GM23338 (cell line): ENCODE results near the gene FBXW8. TPM values are rescaled to one million over a fixed set of nuclear protein-coding genes. Genes with fewer than 3 reads are reported as not detected.

ENCODE experiments used
- ATAC-seq: fragments of 200-7000 bp; cut with Tn5 transposase; 3 replicates; pipeline ENCODE4 v1.9.1; 2020
- DNase-seq: peaks from one replicate; pipeline ENCODE4 v3.0.0-alpha.2; 2015; ENCODE audit warnings: low spot score
- H2AFZ ChIP-seq: fragments of 200-600 bp; sonication (generic); 2 replicates; pipeline ENCODE4 v1.8.0; 2016; ENCODE audit warnings: antibody characterized with exemption, mild to moderate bottlenecking, moderate library complexity
- H3F3A ChIP-seq: fragments of 200-600 bp; sonication (generic); replicated peaks from 2 replicates; pipeline ENCODE4 v1.8.0; 2017; ENCODE audit warnings: antibody characterized with exemption, mixed run types, low read depth
- H3K27ac ChIP-seq: fragments of 200-600 bp; sonication (generic); 2 replicates; pipeline ENCODE4 v1.6.1; 2016; ENCODE audit warnings: low read depth
- H3K27me3 ChIP-seq: fragments of 200-600 bp; sonication (generic); 2 replicates; pipeline ENCODE4 v1.8.0; 2016; ENCODE audit warnings: mild to moderate bottlenecking, mixed run types, moderate library complexity; ENCODE audit not compliant: insufficient read depth
- H3K36me3 ChIP-seq: fragments of 200-600 bp; sonication (generic); 2 replicates; pipeline ENCODE4 v1.8.0; 2016; ENCODE audit warnings: mild to moderate bottlenecking; ENCODE audit not compliant: insufficient read depth
- H3K4me1 ChIP-seq: fragments of 200-600 bp; sonication (generic); 2 replicates; pipeline ENCODE4 v1.8.0; 2016; ENCODE audit warnings: mild to moderate bottlenecking, moderate library complexity; ENCODE audit not compliant: insufficient read depth
- H3K4me2 ChIP-seq: fragments of 200-600 bp; sonication (generic); 2 replicates; pipeline ENCODE4 v1.7.1; 2017; ENCODE audit warnings: mixed run types
- H3K4me3 ChIP-seq: fragments of 200-600 bp; sonication (generic); 2 replicates; pipeline ENCODE4 v1.6.1; 2016; ENCODE audit warnings: mixed run types
- H3K79me2 ChIP-seq: fragments of 200-600 bp; sonication (generic); replicated peaks from 2 replicates; pipeline ENCODE4 v1.8.0; 2017; ENCODE audit warnings: mild to moderate bottlenecking; ENCODE audit not compliant: insufficient read depth
- H3K9me2 ChIP-seq: fragments of 200-600 bp; sonication (generic); 2 replicates; pipeline ENCODE4 v1.8.0; 2017; ENCODE audit not compliant: insufficient read depth
- H4K20me1 ChIP-seq: fragments of 200-600 bp; sonication (generic); replicated peaks from 2 replicates; pipeline ENCODE4 v1.8.0; 2017; ENCODE audit warnings: mild to moderate bottlenecking; ENCODE audit not compliant: insufficient read depth
- H3K27ac Mint-ChIP-seq: 2 replicates; pipeline ENCODE4 v1.8.0; 2020; ENCODE audit warnings: inconsistent platforms, mild to moderate bottlenecking, moderate library complexity, mixed read lengths
- H3K27me3 Mint-ChIP-seq: 3 replicates; pipeline ENCODE4 v1.8.0; 2022; ENCODE audit warnings: low read depth, mild to moderate bottlenecking, moderate library complexity, mixed read lengths, inconsistent platforms; ENCODE audit not compliant: insufficient read depth, poor library complexity
- H3K36me3 Mint-ChIP-seq: 3 replicates; pipeline ENCODE4 v1.8.0; 2021; ENCODE audit warnings: low read depth, mild to moderate bottlenecking, inconsistent platforms, moderate library complexity, mixed read lengths
- H3K4me1 Mint-ChIP-seq: 3 replicates; pipeline ENCODE4 v1.8.0; 2020; ENCODE audit warnings: mild to moderate bottlenecking, inconsistent platforms, mixed read lengths
- H3K4me3 Mint-ChIP-seq: 3 replicates; pipeline ENCODE4 v1.8.0; 2021; ENCODE audit warnings: moderate library complexity, mild to moderate bottlenecking, inconsistent platforms, mixed read lengths
- H3K9me3 Mint-ChIP-seq: 3 replicates; pipeline ENCODE4 v1.8.0; 2020; ENCODE audit warnings: moderate library complexity, mild to moderate bottlenecking, inconsistent platforms, mixed read lengths
- CTCF ChIP-seq, 2 experiments: fragments of 200-600 bp in 1 of 2; sonication (generic) in 1 of 2; conservative IDR thresholded peaks; 2 replicates each; pipeline versions ENCODE4 v1.5.1 to v1.6.1; 2016 to 2017; ENCODE audit warnings: antibody characterized with exemption in 2 of 2, low read depth in 2 of 2, mild to moderate bottlenecking in 2 of 2, moderate library complexity in 1 of 2
- ETS1 ChIP-seq: IDR thresholded peaks from 2 replicates; pipeline ENCODE4 v1.6.1; 2016; ENCODE audit warnings: antibody characterized with exemption
- EZH2 ChIP-seq: fragments of 200-600 bp; sonication (generic); IDR thresholded peaks from one replicate; pipeline ENCODE4 v1.8.0; 2017; ENCODE audit warnings: antibody characterized with exemption, mild to moderate bottlenecking, low read depth; ENCODE audit not compliant: unreplicated experiment
- EZH2phosphoT487 ChIP-seq: fragments of 200-600 bp; sonication (generic); IDR thresholded peaks from one replicate; pipeline ENCODE4 v1.8.1; 2018; ENCODE audit warnings: antibody characterized with exemption; ENCODE audit not compliant: unreplicated experiment
- JUNB ChIP-seq: IDR thresholded peaks from one replicate; pipeline ENCODE4 v1.6.1; 2016; ENCODE audit warnings: antibody characterized with exemption; ENCODE audit not compliant: unreplicated experiment
- NANOG ChIP-seq: IDR thresholded peaks from 2 replicates; pipeline ENCODE4 v1.6.1; 2016; ENCODE audit warnings: antibody characterized with exemption, borderline replicate concordance
- POLR2AphosphoS5 ChIP-seq: IDR thresholded peaks from 2 replicates; pipeline ENCODE4 v1.6.1; 2016; ENCODE audit warnings: antibody characterized with exemption, low read depth
- REST ChIP-seq: IDR thresholded peaks from one replicate; pipeline ENCODE4 v1.6.1; 2018; ENCODE audit warnings: antibody characterized with exemption; ENCODE audit not compliant: unreplicated experiment
- STAT1 ChIP-seq: IDR thresholded peaks from one replicate; pipeline ENCODE4 v1.6.1; 2016; ENCODE audit warnings: antibody characterized with exemption; ENCODE audit not compliant: unreplicated experiment
- ZNF114 ChIP-seq: fragments of 250-450 bp; sonication (Bioruptor Pico); IDR thresholded peaks from 2 replicates; pipeline ENCODE4 v1.5.0; 2020; ENCODE audit warnings: mild to moderate bottlenecking, moderate library complexity
- ZNF462 ChIP-seq: fragments of 250-450 bp; sonication (Bioruptor Pico); IDR thresholded peaks from 2 replicates; pipeline ENCODE4 v1.5.0; 2020; ENCODE audit warnings: mild to moderate bottlenecking, moderate library complexity
- polyA plus RNA-seq: library from polyadenylated mRNA; unstranded; fragments of >200 nt; fragmentation: Nextera tagmentation; extraction: Ambion mirVana; gene quantifications from 2 replicates; pipeline ENCODE4 v1.2.1, GENCODE V29; 2016
- total RNA-seq: library from RNA; depleted of rRNA; stranded (reverse); fragments of >200 nt; shearing (Covaris generic); gene quantifications from 2 replicates; pipeline ENCODE4 v1.2.3, GENCODE V29; 2014

FBXW8 gene
- total and polyA plus RNA-seq, 2 experiments from 2014 or later = 4.6 to 13.9 TPM

- H3K27me3 Mint-ChIP-seq = peaks cover 63% of the 10 kb centered on the region
- Histone ChIP-seq H3K4me1 (peaks cover 39% of the 10 kb centered on the region), H4K20me1 (peaks cover 18% of the 10 kb centered on the region; the same call in 1 of the 2 replicates), H3K79me2 (0 out of 2 replicates have a peak, but pooled peaks cover 4% of the 10 kb centered on the region), H3K4me2 (peak within 1 kb of the TSS; percentile 99), H3K27me3 (peaks cover 81% of the 10 kb centered on the region), H3K9me2 (no peaks in the 10 kb centered on the region), H2AFZ (peak within 1 kb of the TSS; percentile 96), H3K4me3 (peak within 1 kb of the TSS; percentile 78), H3K36me3 (no peaks in the 10 kb centered on the region), H3K27ac (no peak within 1 kb of the TSS), H3F3A (peaks cover 24% of the 10 kb centered on the region)
- TF ChIP-seq ETS1 (no peak), JUNB (no peak), POLR2AphosphoS5 (no peak), REST (no peak), EZH2phosphoT487 (no peak), STAT1 (no peak), ZNF462 (CRISPR knock-in tag) (no peak), EZH2 (no peak), ZNF114 (no peak), NANOG (no peak), CTCF (conservative IDR thresholded peaks at IDR 0.05; ENCODE audit: low read depth in 2 of 2) (no peak)
- DNase-seq (peak; percentile 74), ATAC-seq (no peak; the same call in 1 of the 3 replicates)
- no peaks in the 10 kb centered on the region; the same call in none of the 3 replicates for H3K9me3 Mint-ChIP-seq
- H3K27ac Mint-ChIP-seq = no peak within 1 kb of the TSS
- peak within 1 kb of the TSS; percentile 88 for H3K4me3 Mint-ChIP-seq
- peaks cover 4% of the 10 kb centered on the region; the same call in 2 of the 3 replicates for H3K36me3 Mint-ChIP-seq
- peaks cover 32% of the 10 kb centered on the region for H3K4me1 Mint-ChIP-seq
Observed at GRCh38 chr12:116881325-116881876, 29.3 kb upstream of the FBXW8 start, which contains the start of gene HRK. Gene HRK (minus strand): TSS chr12:116881441. CDS start chr12:116881307, 134 bp downstream.
